SIG-M5 treated with dmso at 0.1 percent for 504 hours (cell line): Measurements from ENCODE around the gene TGM4.
A peak's percentile ranks its signal among the peaks of the same experiment; 100 is the strongest.

Source experiments
- DNase-seq: peaks from one replicate; lab custom pipeline; 2025; ENCODE audit not compliant: unreplicated experiment; lab: John Stamatoyannopoulos, UW

Gene TGM4

DNA sequence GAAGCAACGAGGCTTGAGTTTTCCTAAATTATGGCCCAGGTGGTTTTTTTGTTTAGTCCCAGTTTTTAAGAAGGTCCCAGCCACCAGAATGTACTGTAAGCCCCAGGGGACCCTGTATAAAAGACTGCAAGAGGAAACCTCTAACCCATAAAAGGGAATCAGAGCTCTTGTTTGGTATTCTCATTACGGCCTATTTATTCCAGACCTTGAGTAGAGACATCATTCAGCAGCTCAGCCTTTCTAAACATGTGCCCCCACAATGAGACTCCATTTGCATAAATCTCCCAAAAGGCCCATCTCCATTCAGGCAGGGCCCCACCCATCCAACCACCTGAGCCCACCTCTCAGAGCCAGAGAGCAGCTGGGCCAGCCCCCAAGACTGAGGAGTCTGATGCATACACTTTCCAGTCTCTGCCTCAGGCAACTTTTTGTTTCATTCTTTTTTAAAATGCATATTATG is 75.9 kb downstream of the TGM4 start:
- no peak for DNase-seq

GRCh38 chr3:44952689-44953088 is 78.3 kb downstream of the TGM4 start:
- DNase-seq, result no peak

DNA sequence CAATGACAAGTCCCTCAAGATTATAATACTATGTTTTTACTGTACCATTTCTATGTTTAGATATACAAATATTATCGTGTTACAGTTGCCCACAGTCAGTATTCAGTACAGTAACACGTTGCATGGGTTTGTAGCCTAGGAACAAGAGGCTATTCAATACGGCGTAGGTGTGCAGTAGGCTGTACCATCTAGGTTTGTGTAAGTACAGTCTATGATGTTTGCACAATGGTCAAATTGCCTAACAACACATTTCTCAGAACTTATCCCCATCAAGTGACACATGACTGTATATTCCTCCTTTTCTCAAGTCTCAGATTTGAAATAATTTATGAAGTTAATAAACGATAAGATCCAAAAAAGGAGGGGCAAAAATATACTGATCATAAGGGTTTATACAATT is 79.9 kb downstream of the TGM4 start:
- DNase-seq, result no peak

- DNase-seq, result peak; percentile 89
Observed at GRCh38 chr3:44954962-44955361, 80.6 kb downstream of the TGM4 start.

GRCh38 chr3:44955917-44956316 is 81.5 kb downstream of the TGM4 start:
- DNase-seq, result no peak

DNA sequence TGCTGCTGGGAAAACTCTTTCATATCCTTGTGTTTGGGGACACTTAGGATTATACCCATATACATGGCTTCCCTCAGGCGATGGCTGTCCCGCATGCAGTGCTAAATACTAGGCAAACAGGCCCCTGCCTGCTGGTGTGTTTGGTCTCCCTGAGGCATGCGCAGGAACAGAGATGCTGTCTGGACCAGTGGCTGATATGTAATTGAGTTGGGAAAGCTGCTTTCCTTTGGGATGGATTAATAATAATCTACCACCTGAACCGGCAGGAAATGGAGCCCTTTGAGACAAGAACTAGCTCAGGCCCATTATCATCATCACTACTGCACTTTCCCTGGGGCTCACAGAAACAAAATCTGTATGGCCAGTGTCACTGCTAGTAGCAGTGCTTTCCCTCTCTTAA is 83.6 kb downstream of the TGM4 start:
- no peak for DNase-seq

DNA sequence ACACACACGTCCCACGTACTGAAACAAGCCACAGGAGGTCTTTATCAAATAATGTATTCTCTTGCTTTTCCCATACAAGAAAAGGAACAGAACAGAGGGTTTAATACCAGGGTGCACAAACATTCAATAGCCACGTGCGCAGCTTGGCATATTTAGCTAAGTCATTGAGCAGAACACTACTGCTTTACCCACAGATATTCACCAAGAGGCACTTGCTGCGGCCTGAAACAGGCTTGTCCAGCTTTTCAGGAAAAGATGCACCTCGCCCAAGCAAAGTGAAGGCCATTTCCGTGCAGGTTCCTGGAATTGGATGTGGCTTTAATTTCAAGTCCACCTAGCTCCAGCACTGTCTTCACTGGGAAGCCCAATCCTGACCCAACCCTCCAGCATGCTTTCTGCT is 84.0 kb downstream of the TGM4 start:
- no peak for DNase-seq

DNA sequence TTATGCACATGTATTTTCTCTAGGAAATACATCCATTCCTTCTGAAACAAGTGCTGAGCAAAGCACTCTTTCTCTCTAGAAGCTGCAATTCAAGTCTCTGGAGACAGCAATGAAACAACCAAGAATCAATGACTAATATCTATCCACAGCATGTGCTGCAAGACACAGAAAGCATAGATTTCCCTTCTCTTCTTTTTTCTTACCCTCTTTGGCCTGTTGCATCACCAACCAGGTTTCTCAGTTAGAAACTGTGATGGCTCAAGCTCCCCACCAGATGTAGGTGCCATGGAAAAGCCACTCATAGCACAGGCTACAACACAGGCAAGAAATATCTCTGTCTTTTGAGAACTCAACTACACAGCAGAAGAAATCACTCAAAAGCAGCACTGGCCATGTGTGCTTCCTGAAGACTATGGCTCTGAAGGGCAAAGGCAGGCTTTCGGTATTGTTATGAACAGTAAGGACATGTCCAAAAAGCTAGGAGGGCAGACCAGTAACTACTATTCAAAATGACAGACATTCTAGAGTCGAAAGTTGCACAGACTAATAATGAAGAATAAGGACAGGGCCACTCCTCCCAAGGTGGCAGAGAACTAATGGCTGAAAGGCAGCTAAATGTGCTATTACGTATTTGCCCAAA is 86.1 kb downstream of the TGM4 start:
- DNase-seq, result peak; percentile 69

GRCh38 chr3:44961888-44962287 is 87.5 kb downstream of the TGM4 start:
- no peak for DNase-seq

GRCh38 chr3:44962621-44963393 is 88.4 kb downstream of the TGM4 start:
- DNase-seq, result no peak

DNA sequence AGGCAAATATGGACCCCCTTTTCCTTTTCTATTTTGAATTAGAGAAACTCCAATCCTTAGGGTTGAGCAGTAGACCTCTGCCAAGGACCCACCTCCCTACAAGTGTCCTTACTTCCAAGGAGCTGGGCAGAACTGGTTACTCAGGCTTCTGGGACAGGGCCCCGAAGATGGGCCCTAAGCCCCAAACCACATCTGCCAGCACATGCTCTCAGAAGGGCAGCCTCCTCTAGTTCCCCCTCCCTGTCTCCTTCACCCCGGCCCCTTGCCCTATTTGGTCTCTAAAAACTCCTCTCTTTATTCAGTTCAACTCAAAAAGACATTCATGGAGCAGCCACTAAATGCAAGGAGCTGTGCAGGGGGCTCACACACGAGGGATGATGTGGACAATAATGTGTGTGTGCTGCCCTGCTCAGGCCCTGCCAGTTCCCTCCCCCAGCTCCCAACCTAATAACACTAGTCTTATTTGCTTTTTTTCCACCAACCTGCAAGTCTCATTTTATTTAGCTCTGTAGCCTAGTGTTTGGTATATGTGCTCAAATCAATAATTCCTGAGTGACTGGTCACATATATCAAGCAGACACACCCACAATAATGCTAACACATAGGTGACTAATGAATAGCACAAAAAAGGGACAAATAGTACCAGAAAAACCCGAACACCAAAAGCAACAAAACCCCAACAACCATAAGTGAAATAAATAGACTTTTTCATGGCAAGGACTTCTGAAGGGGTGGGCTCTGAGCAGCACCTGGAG is 89.3 kb downstream of the TGM4 start:
- no peak for DNase-seq
